HEK293 (cell line): ENCODE measurements around the gene NXPH4.

ENCODE experiments used
- CTCF ChIA-PET: fragments of 350-600 bp; formaldehyde crosslinking; extraction: SDS; loops from one replicate; lab custom pipeline; 2021; ENCODE audit warnings: antibody characterized with exemption; lab: Yijun Ruan, JAX
- POLR2A ChIA-PET: fragments of 300-600 bp; formaldehyde crosslinking; extraction: SDS; loops from one replicate; lab custom pipeline; 2020; ENCODE audit warnings: antibody characterized with exemption, inconsistent platforms; lab: Yijun Ruan, JAX
- H3K27ac ChIP-seq: fragments of 200-500 bp; sonication (Bioruptor generic); 2 replicates; pipeline ENCODE4 v1.5.1; 2014; ENCODE audit warnings: low read depth, low read length, control low read depth, inconsistent platforms; ENCODE audit errors: extremely low read depth
- H3K36me3 ChIP-seq, 2 experiments: fragments of 200-500 bp in 1 of 2; sonication (Bioruptor generic) in 1 of 2; 1 replicate in 1 of 2; 2 replicates in 1 of 2; pipeline ENCODE4 v1.5.1; 2014 to 2017; ENCODE audit warnings: inconsistent platforms in 2 of 2, low read length in 2 of 2; ENCODE audit not compliant: control insufficient read depth in 2 of 2, insufficient read depth in 1 of 2
- H3K4me1 ChIP-seq: fragments of 200-500 bp; sonication (Bioruptor generic); 2 replicates; pipeline ENCODE4 v1.5.1; 2014; ENCODE audit warnings: mild to moderate bottlenecking, low read length, inconsistent platforms; ENCODE audit not compliant: control insufficient read depth, insufficient read depth
- H3K4me3 ChIP-seq: 2 replicates; pipeline ENCODE4 v1.5.1; 2011; ENCODE audit warnings: low read depth, mild to moderate bottlenecking, control low read depth, low read length, moderate library complexity
- H3K9me3 ChIP-seq: fragments of 200-500 bp; sonication (Bioruptor generic); 2 replicates; pipeline ENCODE4 v1.5.1; 2014; ENCODE audit warnings: low read depth, low read length, inconsistent platforms; ENCODE audit not compliant: control insufficient read depth, insufficient read depth
- BCL11B ChIP-seq: fragments of 450-650 bp; formaldehyde crosslinking; IDR thresholded peaks from 2 replicates; pipeline ENCODE4 v1.5.1; 2016; ENCODE audit warnings: low read depth, missing biosample characterization, missing genetic modification characterization
- EGR2 ChIP-seq: fragments of 450-650 bp; formaldehyde crosslinking; IDR thresholded peaks from 2 replicates; pipeline ENCODE4 v1.5.1; 2016; ENCODE audit warnings: low read depth, missing biosample characterization, missing genetic modification characterization
- HOXD13 ChIP-seq: sonication (generic); formaldehyde crosslinking; IDR thresholded peaks from 2 replicates; pipeline ENCODE4 v1.8.0; 2022; ENCODE audit warnings: missing genetic modification reagents, borderline replicate concordance
- INSM2 ChIP-seq: fragments of 450-650 bp; formaldehyde crosslinking; IDR thresholded peaks from 2 replicates; pipeline ENCODE4 v1.5.1; 2016; ENCODE audit warnings: missing biosample characterization, missing genetic modification characterization
- KLF9 ChIP-seq: fragments of 450-650 bp; formaldehyde crosslinking; IDR thresholded peaks from 2 replicates; pipeline ENCODE4 v1.5.1; 2016; ENCODE audit warnings: missing biosample characterization, missing genetic modification characterization, low read depth
- MYNN ChIP-seq: fragments of 450-650 bp; formaldehyde crosslinking; IDR thresholded peaks from 2 replicates; pipeline ENCODE4 v1.5.1; 2016; ENCODE audit warnings: missing biosample characterization, missing genetic modification characterization, borderline replicate concordance
- SP7 ChIP-seq: fragments of 450-650 bp; formaldehyde crosslinking; IDR thresholded peaks from 2 replicates; pipeline ENCODE4 v1.5.1; 2016; ENCODE audit warnings: missing biosample characterization, missing genetic modification characterization
- YY1 ChIP-seq: fragments of 450-650 bp; formaldehyde crosslinking; IDR thresholded peaks from 2 replicates; pipeline ENCODE4 v1.5.1; 2018; ENCODE audit warnings: missing biosample characterization, missing genetic modification characterization
- ZBTB10 ChIP-seq: fragments of 450-650 bp; formaldehyde crosslinking; IDR thresholded peaks from 2 replicates; pipeline ENCODE4 v1.5.1; 2016; ENCODE audit warnings: missing biosample characterization, missing genetic modification characterization
- ZBTB20 ChIP-seq: fragments of 450-650 bp; formaldehyde crosslinking; IDR thresholded peaks from 2 replicates; pipeline ENCODE4 v1.5.1; 2016; ENCODE audit warnings: missing biosample characterization, missing genetic modification characterization
- ZBTB48 ChIP-seq: fragments of 450-650 bp; formaldehyde crosslinking; IDR thresholded peaks from 2 replicates; pipeline ENCODE4 v1.5.1; 2016; ENCODE audit warnings: missing biosample characterization, missing genetic modification characterization
- ZNF157 ChIP-seq: fragments of 450-650 bp; formaldehyde crosslinking; IDR thresholded peaks from 2 replicates; pipeline ENCODE4 v1.5.1; 2016; ENCODE audit warnings: missing biosample characterization, missing genetic modification characterization
- ZNF16 ChIP-seq: fragments of 450-650 bp; formaldehyde crosslinking; IDR thresholded peaks from 2 replicates; pipeline ENCODE4 v1.5.1; 2016; ENCODE audit warnings: low read depth, missing biosample characterization, missing genetic modification characterization
- ZNF311 ChIP-seq: fragments of 450-650 bp; formaldehyde crosslinking; IDR thresholded peaks from 2 replicates; pipeline ENCODE4 v1.5.1; 2017; ENCODE audit warnings: missing biosample characterization, missing genetic modification characterization, borderline replicate concordance
- ZNF366 ChIP-seq: fragments of 450-650 bp; formaldehyde crosslinking; conservative IDR thresholded peaks from 2 replicates; pipeline ENCODE4 v1.5.1; 2016; ENCODE audit warnings: missing biosample characterization, missing genetic modification characterization
- ZNF423 ChIP-seq: fragments of 450-650 bp; formaldehyde crosslinking; IDR thresholded peaks from 2 replicates; pipeline ENCODE4 v1.5.1; 2016; ENCODE audit warnings: missing biosample characterization, missing genetic modification characterization
- ZNF610 ChIP-seq: fragments of 450-650 bp; formaldehyde crosslinking; IDR thresholded peaks from 2 replicates; pipeline ENCODE4 v1.5.1; 2016; ENCODE audit warnings: missing biosample characterization, missing genetic modification characterization, borderline replicate concordance
- ZNF623 ChIP-seq: fragments of 450-650 bp; formaldehyde crosslinking; IDR thresholded peaks from 2 replicates; pipeline ENCODE4 v1.5.1; 2016; ENCODE audit warnings: missing biosample characterization, missing genetic modification characterization
- ZNF658 ChIP-seq: fragments of 450-650 bp; formaldehyde crosslinking; IDR thresholded peaks from 2 replicates; pipeline ENCODE4; 2016; ENCODE audit warnings: missing biosample characterization, missing genetic modification characterization
- ZNF792 ChIP-seq: fragments of 450-650 bp; formaldehyde crosslinking; IDR thresholded peaks from 2 replicates; pipeline ENCODE4 v1.5.1; 2016; ENCODE audit warnings: missing biosample characterization, missing genetic modification characterization
- TF ChIP-seq, protein P1 (sequence below): fragments of 450-650 bp; formaldehyde crosslinking; IDR thresholded peaks from 2 replicates; pipeline ENCODE4 v1.5.1; 2016; ENCODE audit warnings: missing biosample characterization, missing genetic modification characterization
- TF ChIP-seq, protein P2 (sequence below): fragments of 450-650 bp; formaldehyde crosslinking; IDR thresholded peaks from 2 replicates; pipeline ENCODE4 v1.5.1; 2016; ENCODE audit warnings: missing biosample characterization, missing genetic modification characterization
- TF ChIP-seq, protein P3 (sequence below): fragments of 450-650 bp; formaldehyde crosslinking; IDR thresholded peaks from 2 replicates; pipeline ENCODE4 v1.5.1; 2016; ENCODE audit warnings: missing biosample characterization, missing genetic modification characterization

The NXPH4 gene

GRCh38 chr12:57190037-57190436 is 26.6 kb upstream of the NXPH4 start (continued):
- TF ChIP-seq BCL11B (tag by site-specific recombination) = no peak
- TF ChIP-seq EGR2 (tag by site-specific recombination) = no peak
- no peak for TF ChIP-seq ZNF623
- TF ChIP-seq ZBTB20 = no peak
- TF ChIP-seq SP7 (tag by site-specific recombination) = no peak
- no peak for TF ChIP-seq HOXD13 (CRISPR knock-in tag)
- TF ChIP-seq ZNF423 = no peak
- TF ChIP-seq INSM2 (tag by site-specific recombination) = no peak
- TF ChIP-seq ZBTB10 (tag by site-specific recombination) = no peak
- no peak for TF ChIP-seq MYNN (tag by site-specific recombination)
- no peak for TF ChIP-seq YY1 (tag by site-specific recombination)

DNA sequence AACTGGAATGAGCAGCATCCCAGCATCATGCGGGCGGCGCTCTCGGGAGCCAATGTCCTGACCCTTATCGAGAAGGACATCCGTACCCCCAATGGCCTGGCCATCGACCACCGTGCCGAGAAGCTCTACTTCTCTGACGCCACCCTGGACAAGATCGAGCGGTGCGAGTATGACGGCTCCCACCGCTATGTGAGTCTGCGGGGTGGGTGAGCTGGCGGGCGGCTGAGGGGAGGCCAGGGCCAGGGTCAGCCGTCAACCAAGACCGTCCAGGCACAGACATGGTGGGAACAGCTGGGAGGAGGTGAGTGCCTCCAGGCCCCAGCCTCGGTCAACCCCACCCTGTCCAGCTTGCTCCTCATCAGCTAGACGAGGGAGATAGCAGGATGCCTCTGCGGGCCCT is 25.8 kb upstream of the NXPH4 start:
- peaks cover 9 to 100% of the 10 kb centered on the region in 2 experiments; a peak in 2 of 3 replicates for H3K36me3 ChIP-seq
- TF ChIP-seq ZNF366 (no peak), ZNF623 (no peak), ZNF16 (no peak), ZNF610 (no peak)
- TF ChIP-seq, protein P1, sequence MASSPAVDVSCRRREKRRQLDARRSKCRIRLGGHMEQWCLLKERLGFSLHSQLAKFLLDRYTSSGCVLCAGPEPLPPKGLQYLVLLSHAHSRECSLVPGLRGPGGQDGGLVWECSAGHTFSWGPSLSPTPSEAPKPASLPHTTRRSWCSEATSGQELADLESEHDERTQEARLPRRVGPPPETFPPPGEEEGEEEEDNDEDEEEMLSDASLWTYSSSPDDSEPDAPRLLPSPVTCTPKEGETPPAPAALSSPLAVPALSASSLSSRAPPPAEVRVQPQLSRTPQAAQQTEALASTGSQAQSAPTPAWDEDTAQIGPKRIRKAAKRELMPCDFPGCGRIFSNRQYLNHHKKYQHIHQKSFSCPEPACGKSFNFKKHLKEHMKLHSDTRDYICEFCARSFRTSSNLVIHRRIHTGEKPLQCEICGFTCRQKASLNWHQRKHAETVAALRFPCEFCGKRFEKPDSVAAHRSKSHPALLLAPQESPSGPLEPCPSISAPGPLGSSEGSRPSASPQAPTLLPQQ (tag by site-specific recombination) = no peak
- TF ChIP-seq, all 188 proteins: peak for 0
- H3K9me3 ChIP-seq = no peaks in the 10 kb centered on the region
- no peak overlapping the region for H3K4me3 ChIP-seq
- POLR2A ChIA-PET = no interaction called here
- H3K4me1 ChIP-seq = no peaks in the 10 kb centered on the region
- no peak overlapping the region for H3K27ac ChIP-seq
- CTCF ChIA-PET = interaction anchor here (0.5 to 1.3 kb wide), 3 partner anchors 52 to 78 kb away, joined by 3 to 6 read pairs (median 3); no protein-coding TSS in a partner anchor

- Histone ChIP-seq H3K9me3 (no peaks in the 10 kb centered on the region), H3K4me1 (no peaks in the 10 kb centered on the region), H3K4me3 (no peak overlapping the region), H3K27ac (no peak overlapping the region), H3K36me3 (peaks cover 9 to 100% of the 10 kb centered on the region in 2 experiments; a peak in 2 of 3 replicates)
- CTCF ChIA-PET = interaction anchor here (1.3 kb wide), 1 partner anchor 67 kb away, joined by 6 read pairs; no protein-coding TSS in a partner anchor
- POLR2A ChIA-PET = no interaction called here
- no peak for TF ChIP-seq ZNF792
- TF ChIP-seq ZNF311 (tag by site-specific recombination) = 0 out of 2 replicates have a peak, but pooled peaks have one; percentile 13
- TF ChIP-seq, protein P2, sequence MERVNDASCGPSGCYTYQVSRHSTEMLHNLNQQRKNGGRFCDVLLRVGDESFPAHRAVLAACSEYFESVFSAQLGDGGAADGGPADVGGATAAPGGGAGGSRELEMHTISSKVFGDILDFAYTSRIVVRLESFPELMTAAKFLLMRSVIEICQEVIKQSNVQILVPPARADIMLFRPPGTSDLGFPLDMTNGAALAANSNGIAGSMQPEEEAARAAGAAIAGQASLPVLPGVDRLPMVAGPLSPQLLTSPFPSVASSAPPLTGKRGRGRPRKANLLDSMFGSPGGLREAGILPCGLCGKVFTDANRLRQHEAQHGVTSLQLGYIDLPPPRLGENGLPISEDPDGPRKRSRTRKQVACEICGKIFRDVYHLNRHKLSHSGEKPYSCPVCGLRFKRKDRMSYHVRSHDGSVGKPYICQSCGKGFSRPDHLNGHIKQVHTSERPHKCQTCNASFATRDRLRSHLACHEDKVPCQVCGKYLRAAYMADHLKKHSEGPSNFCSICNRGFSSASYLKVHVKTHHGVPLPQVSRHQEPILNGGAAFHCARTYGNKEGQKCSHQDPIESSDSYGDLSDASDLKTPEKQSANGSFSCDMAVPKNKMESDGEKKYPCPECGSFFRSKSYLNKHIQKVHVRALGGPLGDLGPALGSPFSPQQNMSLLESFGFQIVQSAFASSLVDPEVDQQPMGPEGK (tag by site-specific recombination) = 0 out of 2 replicates have a peak, but pooled peaks have one; percentile 22
- TF ChIP-seq, protein P3, sequence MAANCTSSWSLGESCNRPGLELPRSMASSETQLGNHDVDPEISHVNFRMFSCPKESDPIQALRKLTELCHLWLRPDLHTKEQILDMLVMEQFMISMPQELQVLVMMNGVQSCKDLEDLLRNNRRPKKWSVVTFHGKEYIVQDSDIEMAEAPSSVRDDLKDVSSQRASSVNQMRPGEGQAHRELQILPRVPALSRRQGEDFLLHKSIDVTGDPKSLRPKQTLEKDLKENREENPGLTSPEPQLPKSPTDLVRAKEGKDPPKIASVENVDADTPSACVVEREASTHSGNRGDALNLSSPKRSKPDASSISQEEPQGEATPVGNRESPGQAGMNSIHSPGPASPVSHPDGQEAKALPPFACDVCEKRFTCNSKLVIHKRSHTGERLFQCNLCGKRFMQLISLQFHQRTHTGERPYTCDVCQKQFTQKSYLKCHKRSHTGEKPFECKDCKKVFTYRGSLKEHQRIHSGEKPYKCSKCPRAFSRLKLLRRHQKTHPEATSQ (tag by site-specific recombination) = 0 out of 2 replicates have a peak, but pooled peaks have one; percentile 20
- 0 out of 2 replicates have a peak, but pooled peaks have one; percentile 27 for TF ChIP-seq ZNF157
- peak; percentile 39; the same call in 1 of the 2 replicates for TF ChIP-seq KLF9 (tag by site-specific recombination)
- 0 out of 2 replicates have a peak, but pooled peaks have one; percentile 51 for TF ChIP-seq ZNF658 (tag by site-specific recombination)
- peak; percentile 96 for TF ChIP-seq EGR2 (tag by site-specific recombination)
- 0 out of 2 replicates have a peak, but pooled peaks have one; percentile 16 for TF ChIP-seq ZBTB48
Measured at GRCh38 chr12:57191410-57191809, 25.2 kb upstream of the NXPH4 start.
